Progenitor cell of endocrine pancreas (in vitro differentiated cells): ENCODE results near the gene CLEC19A. TPM values are rescaled to one million over a fixed set of nuclear protein-coding genes. Genes with fewer than 3 reads are reported as not detected.

Experiments used
- DNase-seq: peaks from one replicate; pipeline ENCODE4 v3.0.0; 2021; ENCODE audit warnings: low spot score; ENCODE audit not compliant: unreplicated experiment
- H3K27ac Mint-ChIP-seq: 2 replicates; pipeline ENCODE4 v1.8.0; 2021; ENCODE audit warnings: mild to moderate bottlenecking, moderate library complexity, mixed read lengths
- H3K27me3 Mint-ChIP-seq: 2 replicates; pipeline ENCODE4 v1.8.0; 2021; ENCODE audit warnings: mixed read lengths
- H3K36me3 Mint-ChIP-seq: 2 replicates; pipeline ENCODE4 v1.8.0; 2022; ENCODE audit warnings: mixed read lengths; ENCODE audit not compliant: insufficient read depth
- H3K4me1 Mint-ChIP-seq: 2 replicates; pipeline ENCODE4 v1.8.0; 2021; ENCODE audit warnings: low read depth, mixed read lengths
- H3K4me3 Mint-ChIP-seq: 2 replicates; pipeline ENCODE4 v1.8.0; 2021; ENCODE audit warnings: low read depth, mild to moderate bottlenecking, moderate library complexity, mixed read lengths
- H3K9me3 Mint-ChIP-seq: 2 replicates; pipeline ENCODE4 v1.8.0; 2021; ENCODE audit warnings: low read depth, mixed read lengths
- CTCF ChIP-seq: fragments of 200-600 bp; sonication (generic); IDR thresholded peaks from one replicate; pipeline ENCODE4 v1.5.0; 2021; ENCODE audit warnings: antibody characterized with exemption, mild to moderate bottlenecking; ENCODE audit not compliant: unreplicated experiment
- total RNA-seq: library from RNA; stranded (reverse); gene quantifications from 2 replicates; pipeline ENCODE4 v1.2.1, GENCODE V29; 2021

The CLEC19A gene
- total RNA-seq, 1 donor from 2014 or later: not detected

- Mint-ChIP-seq H3K36me3 (peaks cover 11% of the 10 kb centered on the region), H3K9me3 (peaks cover 6% of the 10 kb centered on the region), H3K27ac (no peak overlapping the region), H3K27me3 (no peaks in the 10 kb centered on the region), H3K4me1 (peaks cover 5% of the 10 kb centered on the region), H3K4me3 (no peak overlapping the region)
- DNase-seq: no peak
- no peak for TF ChIP-seq CTCF
Measured at GRCh38 chr16:19240494-19240893, 45.0 kb upstream of the CLEC19A start.

- no peak for TF ChIP-seq CTCF
- Mint-ChIP-seq H3K27me3 (no peaks in the 10 kb centered on the region), H3K27ac (no peak overlapping the region), H3K4me3 (no peak overlapping the region), H3K9me3 (no peaks in the 10 kb centered on the region), H3K4me1 (peaks cover 7% of the 10 kb centered on the region), H3K36me3 (peaks cover 5% of the 10 kb centered on the region)
- no peak for DNase-seq
Measured at GRCh38 chr16:19241512-19241911, 44.0 kb upstream of the CLEC19A start.

DNA sequence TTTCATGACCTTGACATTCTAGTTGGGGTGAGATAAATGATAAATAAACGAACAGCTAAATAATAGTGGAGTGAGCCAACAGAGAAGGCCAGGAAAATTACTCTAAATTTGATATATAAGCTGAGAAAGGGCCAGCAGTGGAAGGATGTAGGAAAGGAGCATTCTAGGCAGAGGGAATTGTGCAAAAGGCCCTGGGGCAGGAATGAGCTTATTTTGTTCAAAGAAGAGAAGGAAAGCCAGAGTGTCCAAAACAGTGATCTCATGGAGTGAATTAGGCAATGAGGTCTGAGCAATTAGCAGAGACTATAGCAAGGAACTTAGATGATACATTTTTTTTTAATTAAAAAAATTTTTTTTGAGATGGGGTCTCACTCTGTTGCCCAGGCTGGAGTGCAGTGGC, 43.3 kb upstream of the CLEC19A start:
- Mint-ChIP-seq H3K27me3 (no peaks in the 10 kb centered on the region), H3K27ac (no peak overlapping the region), H3K4me3 (no peak overlapping the region), H3K9me3 (no peaks in the 10 kb centered on the region), H3K36me3 (peaks cover 5% of the 10 kb centered on the region), H3K4me1 (peaks cover 7% of the 10 kb centered on the region)
- no peak for DNase-seq
- TF ChIP-seq CTCF: no peak

DNA sequence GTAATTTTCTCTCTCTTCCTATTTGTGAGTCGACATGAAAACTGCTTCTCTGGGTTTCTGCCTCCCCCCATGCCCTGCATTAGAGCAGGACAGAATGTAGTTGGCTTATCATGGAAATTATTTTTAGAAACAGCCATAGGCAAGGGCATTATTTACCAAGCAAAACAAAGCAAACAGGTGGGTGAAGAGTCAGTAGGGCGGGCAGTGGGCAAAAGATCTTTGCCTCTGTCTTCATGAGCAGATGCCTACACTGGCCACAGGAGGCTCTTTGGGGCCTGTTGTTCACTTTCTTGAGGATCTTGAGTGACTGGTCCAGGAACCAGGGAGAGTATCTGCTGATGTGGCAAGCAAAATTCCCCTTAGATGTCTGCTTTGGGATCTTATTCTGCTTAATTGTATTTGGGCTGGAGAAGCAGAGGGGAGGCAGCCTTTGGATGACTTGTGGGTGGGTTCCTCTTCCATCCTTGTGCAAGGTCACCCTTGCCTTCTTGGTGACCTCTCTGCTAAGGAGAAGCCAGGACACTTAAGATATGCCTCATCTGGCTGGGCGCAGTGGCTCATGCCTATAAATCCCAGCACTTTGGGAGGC, 42.5 kb upstream of the CLEC19A start:
- no peaks in the 10 kb centered on the region for H3K27me3 Mint-ChIP-seq
- peaks cover 2% of the 10 kb centered on the region for H3K36me3 Mint-ChIP-seq
- no peak overlapping the region for H3K4me3 Mint-ChIP-seq
- H3K27ac Mint-ChIP-seq: no peak overlapping the region
- TF ChIP-seq CTCF: no peak
- peaks cover 4% of the 10 kb centered on the region for H3K9me3 Mint-ChIP-seq
- DNase-seq: no peak
- H3K4me1 Mint-ChIP-seq: peaks cover 7% of the 10 kb centered on the region

GRCh38 chr16:19245326-19245925, 40.1 kb upstream of the CLEC19A start:
- peaks cover 4% of the 10 kb centered on the region for H3K9me3 Mint-ChIP-seq
- no peak for DNase-seq
- no peak for TF ChIP-seq CTCF
- no peak overlapping the region for H3K27ac Mint-ChIP-seq
- peaks cover 2% of the 10 kb centered on the region for H3K36me3 Mint-ChIP-seq
- H3K4me3 Mint-ChIP-seq: no peak overlapping the region
- H3K4me1 Mint-ChIP-seq: peaks cover 7% of the 10 kb centered on the region
- no peaks in the 10 kb centered on the region for H3K27me3 Mint-ChIP-seq
